ENCODE data around the gene TMEM97. TPM values are rescaled to one million over a fixed set of nuclear protein-coding genes. Genes with fewer than 3 reads are reported as not detected.

The TMEM97 gene
- total RNA-seq, 1 experiment from 2014 or later, result 44.4 TPM

DNA sequence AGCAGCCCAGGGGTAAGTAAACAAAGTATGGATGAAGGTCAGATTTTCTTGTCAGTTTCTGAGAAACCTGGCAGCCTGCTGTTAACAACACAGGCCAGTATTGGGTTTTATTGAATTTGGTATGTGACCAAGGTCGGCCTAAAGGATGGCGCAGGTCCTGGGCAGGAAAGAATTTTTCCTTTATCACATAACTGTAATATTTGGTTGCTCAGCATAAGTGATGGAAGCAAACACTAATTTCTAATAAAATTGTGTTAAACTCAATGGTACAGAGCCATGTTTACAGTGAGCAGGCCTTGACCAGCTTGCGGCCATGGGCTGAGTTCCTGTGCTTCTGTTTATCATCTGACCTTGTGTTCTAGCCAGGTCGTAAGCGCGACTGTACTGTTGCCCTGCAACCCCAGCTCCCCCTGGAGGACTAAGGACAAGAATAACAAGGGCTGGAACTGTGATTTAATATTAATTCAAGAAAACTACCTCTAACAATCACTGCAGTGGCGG lies 27.8 kb downstream of the TMEM97 start:
- in situ Hi-C loops (cut with HindIII; ENCODE audit: low pct_unique_long_range_greater_than_20kb, low sequenced_read_pairs), result no loop called here
- no peak for DNase-seq (ENCODE audit: low read depth)

DNA sequence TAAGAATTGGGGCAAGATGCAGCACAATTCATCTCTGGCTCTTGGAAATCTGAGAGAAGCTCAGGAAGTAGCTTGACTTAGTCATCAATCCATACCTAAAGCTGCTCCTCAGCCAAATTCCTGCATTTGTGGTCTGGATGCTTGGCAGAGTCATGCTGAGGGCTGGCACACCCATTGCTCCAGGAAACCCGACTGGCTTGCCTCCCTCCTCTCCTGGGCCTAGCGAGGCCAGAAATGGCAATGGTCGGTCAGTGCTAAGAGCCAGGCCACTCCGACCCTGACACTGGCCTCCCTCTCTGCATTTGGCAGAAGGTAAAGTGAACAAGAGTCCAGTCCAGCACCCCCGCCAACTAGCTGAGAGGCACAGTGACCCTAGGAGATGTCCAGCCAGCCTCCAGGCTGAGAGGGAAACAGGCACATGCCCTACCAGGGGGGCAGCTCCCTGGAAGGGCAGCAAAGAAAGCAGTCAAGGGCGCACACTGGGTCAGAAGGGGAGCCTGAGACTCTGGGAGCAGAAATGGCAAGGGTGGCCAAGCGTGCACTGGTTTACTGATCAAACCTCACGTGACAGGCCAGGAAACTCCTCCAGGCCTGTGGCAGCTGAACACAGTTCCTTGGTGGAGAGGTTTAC lies 28.4 kb downstream of the TMEM97 start:
- DNase-seq (ENCODE audit: low read depth), result peak; percentile 71
- in situ Hi-C loops (cut with HindIII; ENCODE audit: low pct_unique_long_range_greater_than_20kb, low sequenced_read_pairs), result no loop called here

DNA sequence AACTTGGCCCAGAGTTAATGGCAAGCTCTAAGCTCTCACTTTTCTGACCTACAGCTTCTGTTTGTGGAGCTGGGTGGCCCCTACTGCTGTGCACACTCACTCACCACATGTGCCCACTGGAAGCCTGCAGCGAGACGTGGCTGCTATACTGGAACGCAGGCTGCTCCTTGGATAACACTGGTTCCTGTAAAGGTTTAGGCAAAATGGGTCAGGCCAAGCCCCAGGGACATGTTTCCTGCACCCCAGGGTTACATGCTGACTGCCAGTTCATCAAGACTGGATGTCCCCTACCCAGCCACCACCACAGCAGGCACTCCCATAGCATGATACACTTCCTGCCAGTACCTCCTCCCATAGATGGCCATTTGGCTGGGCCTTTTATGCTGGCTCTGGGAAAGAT lies 30.0 kb downstream of the TMEM97 start:
- in situ Hi-C loops (cut with HindIII; ENCODE audit: low pct_unique_long_range_greater_than_20kb, low sequenced_read_pairs), result no loop called here

DNA sequence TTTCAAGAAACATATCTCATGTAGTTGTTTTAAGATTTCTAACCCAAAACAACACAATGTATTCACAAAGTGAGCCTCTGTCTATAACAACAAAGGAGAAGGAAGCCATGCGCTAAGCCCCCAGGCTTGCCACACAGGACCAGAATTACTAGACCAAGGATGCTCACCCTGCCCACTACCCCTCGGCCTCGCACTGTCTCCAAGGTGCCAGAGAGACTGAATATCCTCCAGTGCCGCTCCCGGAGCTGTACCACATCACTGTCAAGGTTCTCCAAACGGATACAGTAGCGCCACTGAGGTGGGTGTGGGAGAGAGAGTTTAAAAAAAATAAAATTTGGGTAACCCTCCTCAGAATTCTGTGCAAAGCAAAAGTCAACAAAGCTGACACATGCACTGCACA lies 31.3 kb downstream of the TMEM97 start:
- in situ Hi-C loops (cut with HindIII; ENCODE audit: low pct_unique_long_range_greater_than_20kb, low sequenced_read_pairs), result no loop called here
- DNase-seq (ENCODE audit: low read depth), result no peak

More for the DNA sequence above, 30.0 kb downstream of the TMEM97 start:
- no peak for DNase-seq (ENCODE audit: low read depth)

DNA sequence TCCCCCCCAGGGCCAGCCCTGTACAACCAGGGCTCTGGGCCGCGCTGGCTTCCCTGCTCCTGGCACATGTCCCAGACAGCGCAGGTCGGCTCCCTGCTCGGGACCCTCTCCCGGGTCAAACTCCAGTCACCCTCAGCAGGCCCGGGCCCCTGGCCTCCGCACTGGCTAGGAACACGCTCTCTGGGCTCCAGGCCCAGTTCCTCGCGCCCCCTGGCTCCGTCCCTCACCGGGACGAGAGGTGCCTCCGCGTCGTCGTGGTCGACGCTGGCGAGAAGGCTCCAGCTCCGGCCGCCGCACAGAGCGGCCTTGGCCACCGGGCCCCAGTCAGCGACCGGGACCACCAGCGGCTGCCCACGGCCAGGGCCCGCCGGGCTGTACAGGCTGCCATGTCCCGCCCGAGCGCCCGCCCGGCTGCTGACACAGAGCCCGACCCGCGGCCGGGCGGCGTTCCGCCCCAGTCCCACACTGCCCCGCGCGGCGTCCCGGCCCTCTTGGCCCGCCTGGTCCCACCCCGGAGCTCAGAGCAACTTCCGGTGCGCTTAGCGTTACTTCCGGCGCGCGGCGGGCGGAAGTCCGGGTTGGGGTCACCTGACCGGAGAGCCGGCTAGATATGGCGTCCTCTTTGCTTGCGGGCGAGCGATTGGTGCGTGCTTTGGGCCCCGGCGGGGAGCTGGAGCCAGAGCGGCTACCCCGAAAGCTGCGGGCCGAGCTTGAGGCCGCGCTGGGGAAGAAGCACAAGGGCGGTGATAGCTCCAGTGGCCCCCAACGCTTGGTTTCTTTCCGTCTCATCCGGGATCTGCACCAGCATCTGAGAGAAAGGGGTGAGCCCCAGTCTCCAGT lies 38.3 kb downstream of the TMEM97 start, which contains the start of gene POLDIP2:
Gene POLDIP2, minus strand, starts transcription at position 467 of the 840 bp plus-strand sequence. Its CDS starts 79 bp downstream, at position 388.
- in situ Hi-C loops (cut with HindIII; ENCODE audit: low pct_unique_long_range_greater_than_20kb, low sequenced_read_pairs), result no loop called here

DNA sequence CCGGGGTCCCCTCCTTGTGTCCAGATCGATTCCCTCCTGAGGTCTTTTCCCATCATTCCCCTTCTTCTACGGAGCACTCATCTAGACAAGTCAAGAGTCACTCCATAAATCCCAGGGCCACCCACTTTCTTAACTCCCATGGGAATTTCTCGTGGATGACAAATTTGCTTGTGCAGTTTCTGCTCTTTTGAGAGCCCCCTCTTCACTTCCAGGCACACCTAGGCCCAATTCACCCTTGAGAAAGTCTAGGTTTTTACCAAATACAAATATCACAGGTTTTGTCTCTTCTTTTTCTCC lies 38.8 kb downstream of the TMEM97 start:
- DNase-seq (ENCODE audit: low read depth), result no peak
- in situ Hi-C loops (cut with HindIII; ENCODE audit: low pct_unique_long_range_greater_than_20kb, low sequenced_read_pairs), result no loop called here

More for the DNA sequence above, 38.3 kb downstream of the TMEM97 start, which contains the start of gene POLDIP2:
- peak; percentile 89 for DNase-seq (ENCODE audit: low read depth)

DNA sequence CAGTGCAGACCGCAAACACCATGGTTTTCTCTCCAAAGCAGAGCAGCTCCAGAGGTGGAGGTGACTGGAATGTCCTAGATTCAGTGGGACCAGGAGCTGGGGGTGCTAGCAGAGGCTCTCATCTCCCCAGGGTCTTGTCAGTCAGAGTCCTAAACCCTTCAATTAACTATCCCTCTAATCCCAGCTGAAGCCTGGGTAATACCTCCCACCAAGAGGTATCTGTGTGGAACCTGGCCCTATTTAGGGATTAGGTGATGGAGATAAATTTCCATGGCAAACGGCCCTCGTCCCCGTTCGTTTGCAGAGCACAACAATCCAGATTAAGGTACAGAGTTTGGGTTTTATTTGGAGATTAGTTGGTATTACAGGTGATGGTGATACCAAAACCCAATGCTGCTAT lies 44.2 kb downstream of the TMEM97 start:
- DNase-seq (ENCODE audit: low read depth), result no peak
- in situ Hi-C loops (cut with HindIII; ENCODE audit: low pct_unique_long_range_greater_than_20kb, low sequenced_read_pairs), result no loop called here

DNA sequence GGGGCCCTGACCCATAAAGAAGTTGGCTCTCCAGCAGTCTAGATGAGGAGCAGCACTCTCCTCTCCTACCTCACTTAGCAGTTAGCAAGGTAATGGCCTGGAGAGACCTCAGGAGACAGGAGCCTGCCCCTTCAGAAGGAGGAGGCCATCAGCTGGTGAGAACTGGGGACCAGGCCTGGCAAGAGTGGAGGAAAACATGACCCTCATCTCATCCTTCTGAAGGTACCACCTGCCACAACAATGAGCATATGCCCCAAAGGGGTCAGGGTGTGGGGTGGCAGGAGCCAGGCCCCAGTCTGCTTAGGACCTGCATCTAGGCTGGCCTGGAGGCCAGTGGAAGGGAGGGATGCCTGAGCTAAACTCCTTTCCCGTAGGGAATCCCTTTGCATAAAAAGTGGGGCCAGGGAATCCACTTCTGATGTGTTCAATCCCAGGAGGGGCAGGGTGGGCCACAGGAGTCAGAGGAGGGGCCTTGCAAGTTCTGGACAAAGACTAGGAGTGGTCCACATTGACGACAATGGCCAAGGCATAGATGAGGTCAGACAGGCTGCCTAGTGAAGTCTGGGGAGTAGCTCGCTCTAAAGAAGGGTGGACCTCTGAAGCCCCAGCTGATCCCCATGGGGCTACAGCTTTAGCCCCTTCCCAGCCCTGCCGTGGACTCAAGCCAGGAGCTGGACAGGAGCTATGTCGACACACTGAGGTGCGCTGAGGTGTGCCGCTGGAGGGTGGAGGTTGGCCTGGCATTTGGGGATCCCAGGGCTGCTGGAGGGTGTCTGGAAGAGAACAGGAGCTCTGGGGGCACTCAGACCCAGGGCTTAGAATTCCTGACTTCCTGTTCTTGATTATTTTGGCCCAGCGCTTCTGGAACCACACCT lies 45.0 kb downstream of the TMEM97 start:
- no peak for DNase-seq (ENCODE audit: low read depth)
- in situ Hi-C loops (cut with HindIII; ENCODE audit: low pct_unique_long_range_greater_than_20kb, low sequenced_read_pairs), result no loop called here

DNA sequence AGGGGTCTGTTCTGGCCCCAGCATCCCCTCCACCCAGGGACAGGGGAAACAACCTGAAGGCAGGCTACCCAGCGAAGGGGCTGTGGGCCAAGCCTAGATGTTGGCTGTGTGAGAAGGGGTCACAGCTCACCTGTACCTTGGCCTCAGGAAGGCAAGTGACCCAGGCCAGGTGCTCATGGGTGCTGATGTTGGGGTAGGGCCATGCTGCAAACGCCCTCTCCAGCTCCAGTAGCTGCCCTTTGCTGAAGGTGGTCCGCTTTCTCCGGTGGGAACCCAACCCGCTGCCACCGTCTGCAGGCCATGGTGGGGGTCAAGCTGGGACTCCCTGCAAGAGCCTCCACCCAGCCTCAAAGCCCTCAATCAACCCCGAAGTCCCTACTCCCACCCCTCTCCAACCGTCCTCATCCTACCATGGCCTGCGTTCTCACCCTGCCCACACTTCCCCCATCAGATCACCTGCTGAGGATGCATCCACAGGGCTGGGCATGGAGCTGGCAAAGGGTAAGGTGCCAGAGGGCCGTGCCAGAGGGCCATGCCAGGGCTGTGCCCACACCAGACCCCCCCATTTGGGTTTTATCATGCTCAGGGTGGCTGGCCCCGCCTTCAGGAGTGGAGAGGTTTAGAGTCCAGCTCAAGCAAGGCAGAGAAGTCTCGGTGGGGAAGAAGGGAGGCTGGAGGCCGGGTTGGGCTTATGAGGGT lies 45.8 kb downstream of the TMEM97 start, which contains the start of gene SEBOX:
Gene SEBOX, minus strand, starts transcription at position 535 of the 699 bp plus-strand sequence. Its CDS starts 48 bp downstream, at position 487.
- no peak for DNase-seq (ENCODE audit: low read depth)
- in situ Hi-C loops (cut with HindIII; ENCODE audit: low pct_unique_long_range_greater_than_20kb, low sequenced_read_pairs), result no loop called here

DNA sequence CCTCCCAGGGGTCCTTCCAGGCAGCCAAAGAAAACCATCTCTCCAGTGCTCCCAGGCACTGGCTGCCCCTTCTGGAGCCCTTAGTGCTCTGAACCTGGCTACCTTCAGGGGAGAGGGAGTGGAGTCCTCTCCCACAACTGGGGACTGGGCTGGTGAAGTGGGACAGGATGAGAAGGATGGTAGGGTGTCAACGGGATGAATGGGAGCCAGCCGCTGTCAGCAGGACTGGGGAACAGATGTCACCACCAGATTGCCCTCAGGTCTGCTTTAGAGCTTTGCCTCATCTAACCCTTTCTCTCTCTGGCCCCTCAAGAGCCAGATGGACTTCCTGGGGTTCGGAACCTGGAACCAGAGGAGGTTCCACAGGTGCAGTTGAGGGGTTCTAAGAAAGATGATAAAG lies 46.5 kb downstream of the TMEM97 start:
- in situ Hi-C loops (cut with HindIII; ENCODE audit: low pct_unique_long_range_greater_than_20kb, low sequenced_read_pairs), result no loop called here
- no peak for DNase-seq (ENCODE audit: low read depth)

DNA sequence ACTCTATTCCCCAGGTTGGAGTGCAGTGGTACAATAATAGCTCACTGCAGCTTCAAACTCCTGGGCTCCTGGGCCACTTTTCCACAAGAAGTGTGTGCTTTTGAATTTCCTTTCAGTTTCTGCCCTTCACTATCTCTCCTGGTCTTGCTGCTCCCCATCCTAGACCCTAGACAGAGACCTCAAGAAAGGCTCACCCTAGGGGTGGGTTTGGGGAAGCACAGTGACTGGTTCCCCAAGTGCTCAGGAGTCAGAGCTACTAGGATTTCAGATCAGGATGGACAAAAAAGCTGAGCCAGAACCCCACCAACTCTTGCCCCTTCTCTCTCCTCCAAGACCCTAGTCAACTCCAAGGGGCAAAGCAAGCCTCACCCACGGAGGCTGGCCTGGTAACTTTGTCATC lies 47.6 kb downstream of the TMEM97 start:
- in situ Hi-C loops (cut with HindIII; ENCODE audit: low pct_unique_long_range_greater_than_20kb, low sequenced_read_pairs), result no loop called here

DNA sequence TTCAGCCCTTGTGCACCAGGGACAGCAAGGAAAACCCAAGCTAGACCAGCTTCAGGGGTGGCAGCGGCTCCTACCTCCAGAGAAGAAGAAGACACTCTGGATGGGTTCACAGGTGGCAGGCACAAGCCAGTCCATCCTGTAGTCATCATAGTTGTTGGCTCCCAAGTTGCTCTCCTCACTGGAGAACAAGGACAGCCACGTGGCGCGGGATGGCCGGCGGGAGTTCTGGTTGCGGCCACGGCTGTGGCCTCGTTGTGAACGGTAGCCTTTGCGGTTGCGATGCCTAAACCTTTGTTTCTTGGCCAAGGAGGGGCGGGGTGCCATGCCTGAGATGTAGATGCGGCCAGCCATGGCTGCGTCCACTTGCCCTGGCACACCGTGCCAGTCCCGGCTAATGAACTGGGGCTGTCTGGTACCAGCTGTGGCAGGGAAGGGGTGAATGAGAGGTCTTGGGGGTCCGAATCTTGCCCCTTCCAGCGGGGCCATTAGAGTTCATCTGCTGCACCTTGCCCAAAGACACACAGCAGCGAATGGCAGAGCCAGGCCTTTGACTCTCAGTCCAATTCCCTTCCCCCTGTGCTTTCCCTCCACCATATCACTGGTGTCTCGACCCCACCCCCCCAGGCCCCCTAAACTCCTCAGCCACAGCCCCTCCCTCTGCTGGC lies 48.8 kb downstream of the TMEM97 start:
- no peak for DNase-seq (ENCODE audit: low read depth)
- in situ Hi-C loops (cut with HindIII; ENCODE audit: low pct_unique_long_range_greater_than_20kb, low sequenced_read_pairs), result no loop called here

More for the DNA sequence above, 47.6 kb downstream of the TMEM97 start:
- no peak for DNase-seq (ENCODE audit: low read depth)

DNA sequence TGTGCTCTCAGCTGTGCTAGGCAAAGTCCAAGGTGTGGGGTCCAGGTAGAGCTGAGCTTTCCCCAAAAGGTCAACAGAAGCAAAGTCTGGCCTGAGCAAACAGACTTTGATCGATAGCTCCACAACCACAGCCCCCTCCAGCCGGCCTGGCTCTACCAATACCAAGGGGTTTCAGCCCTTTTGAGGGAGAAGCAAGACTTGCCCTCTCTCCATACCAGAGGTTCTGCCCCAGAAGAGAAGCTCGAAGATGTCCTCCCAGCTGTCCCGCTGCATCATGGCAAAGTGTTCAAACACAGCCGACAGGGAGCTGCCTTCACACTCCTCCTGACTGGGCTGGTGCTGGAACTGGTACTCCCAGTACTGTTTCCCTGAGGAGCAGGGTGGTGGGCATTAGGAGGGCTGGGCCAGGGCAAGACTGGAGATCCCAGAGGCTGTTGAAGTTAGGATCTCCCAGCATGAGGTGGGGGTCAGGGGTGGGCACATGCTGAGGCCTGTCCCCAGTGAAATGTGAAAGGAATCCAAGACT lies 49.4 kb downstream of the TMEM97 start:
- DNase-seq (ENCODE audit: low read depth), result no peak
- in situ Hi-C loops (cut with HindIII; ENCODE audit: low pct_unique_long_range_greater_than_20kb, low sequenced_read_pairs), result no loop called here

DNA sequence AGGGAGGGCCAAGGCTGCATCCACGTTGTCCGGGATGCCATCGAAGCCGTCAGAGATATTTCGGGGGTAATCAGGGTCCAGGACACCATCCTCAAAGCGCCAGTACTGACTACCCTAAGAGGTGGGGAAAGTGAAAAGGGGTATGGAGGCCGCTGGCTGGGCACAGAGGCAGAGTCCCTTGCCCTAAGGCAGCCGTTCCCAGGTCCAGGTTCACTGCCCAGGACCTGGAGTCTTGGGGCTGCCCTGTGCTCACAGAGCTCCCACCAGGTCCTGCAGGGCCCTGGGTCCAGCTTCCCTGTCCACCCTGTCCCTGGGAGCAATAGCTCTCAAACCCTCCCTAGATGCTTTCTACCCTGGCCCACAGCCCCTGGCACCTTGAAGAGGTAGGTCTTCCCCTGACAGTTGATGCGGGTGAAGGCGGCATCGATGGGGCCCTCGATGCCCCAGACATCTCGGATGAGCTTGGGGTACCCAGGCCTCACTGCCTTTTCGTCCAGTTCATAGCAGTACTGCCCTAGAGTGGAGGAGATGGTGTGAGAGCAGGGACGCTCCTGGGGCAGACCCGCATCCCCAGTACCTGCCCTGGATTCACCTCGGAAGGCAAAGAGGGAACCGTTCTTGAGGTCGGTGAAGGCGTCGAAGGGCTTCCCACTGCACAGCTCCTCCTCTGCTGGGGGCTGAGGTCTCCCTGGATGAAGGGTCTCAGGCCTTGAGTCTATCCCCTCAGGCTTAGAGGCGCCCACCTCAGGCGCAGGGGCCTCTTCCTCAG lies 50.1 kb downstream of the TMEM97 start:
- in situ Hi-C loops (cut with HindIII; ENCODE audit: low pct_unique_long_range_greater_than_20kb, low sequenced_read_pairs), result no loop called here
- no peak for DNase-seq (ENCODE audit: low read depth)

DNA sequence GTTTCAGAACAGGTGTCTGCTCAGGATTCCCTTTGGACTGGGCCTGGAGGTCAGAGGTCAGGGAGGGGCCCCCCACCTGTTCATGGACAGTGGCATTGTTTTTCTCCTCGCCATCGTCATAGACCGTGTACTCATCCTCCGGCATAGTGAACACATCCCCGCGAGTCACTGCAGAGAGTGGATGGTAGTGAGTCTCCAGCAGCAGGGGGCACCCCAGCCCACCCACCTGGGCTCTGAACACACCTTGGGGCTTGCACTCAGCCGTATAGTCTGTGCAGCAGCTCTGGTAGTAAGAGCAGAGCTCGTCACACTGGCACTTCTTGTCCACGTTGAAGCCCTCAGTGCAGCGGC lies 50.7 kb downstream of the TMEM97 start:
- no peak for DNase-seq (ENCODE audit: low read depth)
- in situ Hi-C loops (cut with HindIII; ENCODE audit: low pct_unique_long_range_greater_than_20kb, low sequenced_read_pairs), result no loop called here

DNA sequence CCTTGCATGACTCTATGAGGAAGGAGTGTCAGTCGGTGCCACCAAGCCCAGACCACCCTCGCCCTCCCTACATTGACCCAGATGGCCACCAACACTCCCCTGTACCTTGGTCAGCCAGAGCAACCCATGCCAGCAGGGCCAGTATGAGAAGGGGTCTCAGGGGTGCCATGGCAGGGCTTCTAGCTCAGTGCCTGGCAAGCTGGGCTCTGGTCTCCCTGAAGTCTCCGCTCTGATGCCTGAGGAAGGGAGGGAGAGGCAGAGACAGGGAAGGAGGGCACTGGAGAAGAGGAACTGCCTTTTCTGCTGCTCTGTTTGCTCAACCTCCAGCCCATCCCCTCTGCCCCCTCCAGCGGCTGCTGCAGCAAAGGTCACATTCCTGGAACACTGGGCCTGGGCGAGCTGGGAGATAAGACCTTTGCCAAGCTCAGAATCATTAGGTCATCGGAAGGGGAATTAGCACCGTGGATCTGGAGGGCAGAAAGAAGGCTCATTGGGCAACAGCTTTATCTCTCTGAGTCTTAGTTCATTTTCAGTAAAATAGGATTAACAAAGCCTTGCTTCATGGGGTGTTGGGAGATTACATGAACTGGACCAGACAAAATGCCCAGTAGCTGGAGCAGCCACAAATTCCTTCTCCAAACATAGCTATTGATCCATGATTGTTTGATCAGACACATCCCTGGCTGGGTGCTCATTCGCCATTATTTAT lies 51.2 kb downstream of the TMEM97 start, which contains the start of gene VTN:
Gene VTN, minus strand, starts transcription at position 273 of the 709 bp plus-strand sequence. Its CDS starts 104 bp downstream, at position 169.
- peak; percentile 64 for DNase-seq (ENCODE audit: low read depth)
- in situ Hi-C loops (cut with HindIII; ENCODE audit: low pct_unique_long_range_greater_than_20kb, low sequenced_read_pairs), result no loop called here

Data from Caki2 (cell line).